Nephron progenitor cell (in vitro differentiated cells): ENCODE data around the gene SLC25A45.
A peak's percentile ranks its signal among the peaks of the same experiment; 100 is the strongest.

Experiments used
- DNase-seq: peaks from one replicate; pipeline ENCODE4 v3.0.0; 2021
- H3K27ac Mint-ChIP-seq: 2 replicates; pipeline ENCODE4 v1.8.0; 2021; ENCODE audit warnings: mild to moderate bottlenecking, moderate library complexity, mixed read lengths
- H3K27me3 Mint-ChIP-seq: 2 replicates; pipeline ENCODE4 v1.8.0; 2021; ENCODE audit warnings: mild to moderate bottlenecking, low read depth, mixed read lengths; ENCODE audit not compliant: poor library complexity
- H3K36me3 Mint-ChIP-seq: 2 replicates; pipeline ENCODE4 v1.8.0; 2021; ENCODE audit warnings: low read depth, mixed read lengths
- H3K4me1 Mint-ChIP-seq: 2 replicates; pipeline ENCODE4 v1.8.0; 2021; ENCODE audit warnings: mixed read lengths
- H3K4me3 Mint-ChIP-seq: 2 replicates; pipeline ENCODE4 v1.8.0; 2021; ENCODE audit warnings: mild to moderate bottlenecking, moderate library complexity, mixed read lengths
- H3K9me3 Mint-ChIP-seq: 2 replicates; pipeline ENCODE4 v1.8.0; 2021; ENCODE audit warnings: mild to moderate bottlenecking, moderate library complexity, mixed read lengths
- TF ChIP-seq, protein P1 (sequence below): fragments of 200-600 bp; sonication (generic); IDR thresholded peaks from 2 replicates; pipeline ENCODE4 v1.5.0; 2021; ENCODE audit warnings: antibody characterized with exemption

Gene SLC25A45

DNA sequence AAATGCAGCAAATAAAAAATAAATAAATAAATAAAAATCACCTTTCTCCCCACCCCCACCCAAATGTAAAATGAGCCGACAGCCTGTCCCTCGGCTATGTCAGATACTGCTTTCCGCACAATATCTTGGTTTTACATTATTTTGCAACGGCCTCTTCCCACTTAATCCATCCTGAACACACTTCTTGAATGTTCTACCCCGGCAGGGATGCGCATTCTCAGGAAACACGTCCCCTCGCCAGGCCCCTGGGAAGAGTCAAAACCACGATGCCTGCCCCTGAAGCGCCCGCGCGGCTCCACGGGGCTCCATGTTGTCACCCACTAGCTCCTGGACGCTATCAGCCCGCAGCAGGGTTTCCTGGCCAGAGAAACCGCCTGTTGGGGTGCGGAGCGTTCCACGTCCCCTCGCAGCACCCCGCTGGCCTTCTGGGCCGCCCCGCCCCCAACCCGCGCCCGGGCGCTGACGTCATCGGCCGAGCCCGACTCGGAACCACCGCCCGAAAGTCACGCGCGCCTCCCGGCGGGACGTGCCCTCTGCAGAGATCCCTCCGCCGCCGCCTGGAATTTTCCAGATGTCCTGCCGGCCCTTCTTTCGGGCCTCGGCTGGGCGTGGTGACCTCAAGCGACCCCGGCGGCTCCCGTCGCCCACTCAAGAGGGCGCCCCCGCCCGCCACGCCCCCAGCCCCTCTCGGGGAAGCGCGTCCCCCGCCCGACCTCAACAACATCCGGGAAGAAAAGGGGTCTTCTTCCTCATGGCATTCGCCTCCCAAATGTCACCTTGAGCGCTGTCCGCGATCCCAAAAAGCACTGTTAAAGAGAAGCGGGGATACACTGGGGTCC is 39.6 kb upstream of the SLC25A45 start:
- peak overlapping the region; percentile 100 for H3K27ac Mint-ChIP-seq
- peak; percentile 97 for DNase-seq
- no peaks in the 10 kb centered on the region for H3K27me3 Mint-ChIP-seq
- no peaks in the 10 kb centered on the region for H3K9me3 Mint-ChIP-seq
- peaks cover 95% of the 10 kb centered on the region for H3K4me1 Mint-ChIP-seq
- TF ChIP-seq, protein P1, sequence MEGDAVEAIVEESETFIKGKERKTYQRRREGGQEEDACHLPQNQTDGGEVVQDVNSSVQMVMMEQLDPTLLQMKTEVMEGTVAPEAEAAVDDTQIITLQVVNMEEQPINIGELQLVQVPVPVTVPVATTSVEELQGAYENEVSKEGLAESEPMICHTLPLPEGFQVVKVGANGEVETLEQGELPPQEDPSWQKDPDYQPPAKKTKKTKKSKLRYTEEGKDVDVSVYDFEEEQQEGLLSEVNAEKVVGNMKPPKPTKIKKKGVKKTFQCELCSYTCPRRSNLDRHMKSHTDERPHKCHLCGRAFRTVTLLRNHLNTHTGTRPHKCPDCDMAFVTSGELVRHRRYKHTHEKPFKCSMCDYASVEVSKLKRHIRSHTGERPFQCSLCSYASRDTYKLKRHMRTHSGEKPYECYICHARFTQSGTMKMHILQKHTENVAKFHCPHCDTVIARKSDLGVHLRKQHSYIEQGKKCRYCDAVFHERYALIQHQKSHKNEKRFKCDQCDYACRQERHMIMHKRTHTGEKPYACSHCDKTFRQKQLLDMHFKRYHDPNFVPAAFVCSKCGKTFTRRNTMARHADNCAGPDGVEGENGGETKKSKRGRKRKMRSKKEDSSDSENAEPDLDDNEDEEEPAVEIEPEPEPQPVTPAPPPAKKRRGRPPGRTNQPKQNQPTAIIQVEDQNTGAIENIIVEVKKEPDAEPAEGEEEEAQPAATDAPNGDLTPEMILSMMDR: no peak
- H3K4me3 Mint-ChIP-seq: peak overlapping the region; percentile 95
- H3K36me3 Mint-ChIP-seq: no peaks in the 10 kb centered on the region

- no peak for DNase-seq
- Mint-ChIP-seq H3K4me1 (peaks cover 95% of the 10 kb centered on the region), H3K4me3 (peak overlapping the region; percentile 95), H3K27me3 (no peaks in the 10 kb centered on the region), H3K36me3 (no peaks in the 10 kb centered on the region), H3K27ac (peak overlapping the region; percentile 100), H3K9me3 (no peaks in the 10 kb centered on the region)
- TF ChIP-seq, protein P1: no peak
Measured at GRCh38 chr11:65420979-65421793, 38.7 kb upstream of the SLC25A45 start.

- Mint-ChIP-seq H3K4me1 (peaks cover 95% of the 10 kb centered on the region), H3K9me3 (no peaks in the 10 kb centered on the region), H3K36me3 (no peaks in the 10 kb centered on the region), H3K4me3 (peak overlapping the region; percentile 95), H3K27me3 (no peaks in the 10 kb centered on the region), H3K27ac (peak overlapping the region; percentile 100)
- DNase-seq: no peak
- TF ChIP-seq, protein P1: no peak
Measured at GRCh38 chr11:65420506-65420905, 38.1 kb upstream of the SLC25A45 start.

DNA sequence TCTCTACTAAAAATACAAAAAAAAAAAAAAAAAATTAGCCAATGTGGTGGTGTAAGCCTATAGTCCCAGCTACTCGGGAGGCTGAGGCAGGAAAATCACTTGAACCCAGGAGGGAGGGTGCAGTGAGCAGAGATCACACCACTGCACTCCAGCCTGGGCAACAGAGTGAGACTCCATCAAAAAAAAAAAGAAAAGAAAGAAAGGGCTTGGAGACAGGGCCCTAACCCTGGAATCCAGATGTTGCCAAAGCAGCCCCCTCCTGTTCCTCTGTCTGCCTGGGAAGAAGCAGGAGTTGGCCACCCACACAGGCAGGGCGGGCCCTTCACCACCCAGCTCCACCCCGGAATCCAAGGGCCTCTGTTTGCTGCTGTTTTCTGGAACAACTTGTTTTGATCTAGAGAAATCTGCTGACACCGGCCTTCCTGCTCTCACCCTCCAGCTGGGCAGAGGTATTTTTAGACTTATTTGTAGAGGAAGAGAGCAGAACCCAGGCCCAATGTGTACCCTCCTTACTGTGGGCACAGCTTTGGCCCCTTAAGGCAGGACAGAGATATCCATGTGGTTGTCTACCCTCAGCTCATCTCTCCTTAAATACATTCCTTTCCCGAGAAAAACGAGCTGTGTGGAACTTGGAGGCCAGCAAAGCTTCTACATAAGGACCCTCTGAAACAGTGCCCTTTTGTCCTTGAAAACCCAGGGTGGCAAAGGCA is 37.5 kb upstream of the SLC25A45 start:
- DNase-seq: peak; percentile 54
- H3K9me3 Mint-ChIP-seq: no peaks in the 10 kb centered on the region
- peak overlapping the region; percentile 100 for H3K27ac Mint-ChIP-seq
- no peaks in the 10 kb centered on the region for H3K27me3 Mint-ChIP-seq
- H3K36me3 Mint-ChIP-seq: no peaks in the 10 kb centered on the region
- TF ChIP-seq, protein P1: no peak
- peak overlapping the region; percentile 76 for H3K4me3 Mint-ChIP-seq
- H3K4me1 Mint-ChIP-seq: peaks cover 95% of the 10 kb centered on the region

DNA sequence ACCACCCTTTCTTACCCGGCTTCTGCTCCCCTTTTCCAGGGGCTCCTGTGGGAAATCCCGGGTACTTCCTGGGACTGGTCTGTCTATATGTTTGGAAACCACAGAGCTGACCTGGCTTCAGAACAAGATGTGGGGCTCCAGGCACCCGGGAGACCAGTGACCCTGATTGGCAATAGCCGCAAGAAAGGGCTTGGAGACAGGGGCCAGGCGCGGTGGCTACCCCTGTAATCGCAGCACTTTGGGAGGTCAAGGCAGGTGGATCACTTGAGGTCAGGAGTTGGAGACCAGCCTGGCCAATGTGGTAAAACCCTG is 37.0 kb upstream of the SLC25A45 start:
- Mint-ChIP-seq H3K4me3 (peak overlapping the region; percentile 76), H3K4me1 (peaks cover 93% of the 10 kb centered on the region), H3K27me3 (no peaks in the 10 kb centered on the region), H3K27ac (peak overlapping the region; percentile 100), H3K36me3 (no peaks in the 10 kb centered on the region), H3K9me3 (no peaks in the 10 kb centered on the region)
- DNase-seq: no peak
- TF ChIP-seq, protein P1: no peak
